HepG2 (cell line): Measurements from ENCODE around the gene LMOD1. TPM values are rescaled to one million over a fixed set of nuclear protein-coding genes. Genes with fewer than 3 reads are reported as not detected.

Source experiments
- AGO1 ChIP-seq: fragments of 200-400 bp; formaldehyde crosslinking; IDR thresholded peaks from 2 replicates; pipeline ENCODE4 v1.6.1; 2017; ENCODE audit warnings: mild to moderate bottlenecking, low read depth, low read length, moderate library complexity; ENCODE audit not compliant: poor library complexity, severe bottlenecking
- ASH2L ChIP-seq: fragments of 300-600, 200-600 bp; sonication (generic); IDR thresholded peaks from 2 replicates; pipeline ENCODE4 v1.7.0; 2017; ENCODE audit warnings: low read depth, mild to moderate bottlenecking, moderate library complexity, mixed read lengths, low read length; ENCODE audit not compliant: insufficient read length
- ATM ChIP-seq: fragments of 450-650 bp; IDR thresholded peaks from 2 replicates; pipeline ENCODE4 v1.7.1; 2017; ENCODE audit warnings: mild to moderate bottlenecking, borderline replicate concordance
- FOXC1 ChIP-seq: sonication (generic); formaldehyde crosslinking; IDR thresholded peaks from 2 replicates; pipeline ENCODE4 v1.8.0; 2022; ENCODE audit warnings: mild to moderate bottlenecking, missing genetic modification reagents, borderline replicate concordance
- GABPB1 ChIP-seq: IDR thresholded peaks from 2 replicates; pipeline ENCODE4 v1.6.1; 2016; ENCODE audit warnings: mild to moderate bottlenecking, missing genetic modification reagents, moderate library complexity, missing compliant biosample characterization
- JUN ChIP-seq: sonication (generic); formaldehyde crosslinking; IDR thresholded peaks from 2 replicates; pipeline ENCODE4 v1.4.0; 2020; ENCODE audit warnings: mild to moderate bottlenecking, missing genetic modification reagents
- MAZ ChIP-seq, 2 experiments: sonication (generic) in 1 of 2; formaldehyde crosslinking in 1 of 2; IDR thresholded peaks; 2 replicates each; pipeline versions ENCODE4 v1.5.0 to v1.6.1; 2012 to 2020; ENCODE audit warnings: low read depth in 2 of 2, mild to moderate bottlenecking in 2 of 2, borderline replicate concordance in 1 of 2, improper control_type of control experiment in 1 of 2, low read length in 1 of 2, missing genetic modification reagents in 1 of 2, moderate library complexity in 1 of 2
- REL ChIP-seq: sonication (generic); formaldehyde crosslinking; conservative IDR thresholded peaks from 2 replicates; pipeline ENCODE4 v1.8.0; 2022; ENCODE audit warnings: mild to moderate bottlenecking, missing genetic modification reagents, moderate library complexity
- SNAPC5 ChIP-seq: sonication (generic); formaldehyde crosslinking; IDR thresholded peaks from 2 replicates; pipeline ENCODE4 v1.8.1; 2023; ENCODE audit warnings: mild to moderate bottlenecking, missing genetic modification reagents, borderline replicate concordance
- TBX2 ChIP-seq: sonication (generic); formaldehyde crosslinking; IDR thresholded peaks from 2 replicates; pipeline ENCODE4 v1.5.0; 2020; ENCODE audit warnings: missing genetic modification reagents, mild to moderate bottlenecking, borderline replicate concordance
- TGIF2 ChIP-seq: IDR thresholded peaks from 2 replicates; pipeline ENCODE4 v1.6.1; 2016; ENCODE audit warnings: control low read depth, missing compliant biosample characterization
- ZNF484 ChIP-seq: sonication (generic); formaldehyde crosslinking; IDR thresholded peaks from 2 replicates; pipeline ENCODE4 v1.5.1; 2020; ENCODE audit warnings: mild to moderate bottlenecking, low read depth, missing genetic modification reagents, borderline replicate concordance
- ZNF543 ChIP-seq: sonication (generic); formaldehyde crosslinking; IDR thresholded peaks from 2 replicates; pipeline ENCODE4 v1.4.0; 2020; ENCODE audit warnings: mild to moderate bottlenecking, missing genetic modification reagents
- ZNF644 ChIP-seq: IDR thresholded peaks from 2 replicates; pipeline ENCODE4 v1.6.1; 2016; ENCODE audit warnings: low read depth
- ZNF672 ChIP-seq: sonication (generic); formaldehyde crosslinking; IDR thresholded peaks from 2 replicates; pipeline ENCODE4 v1.8.1; 2022; ENCODE audit warnings: missing genetic modification reagents
- ZNF691 ChIP-seq: sonication (generic); formaldehyde crosslinking; IDR thresholded peaks from 2 replicates; pipeline ENCODE4 v1.4.0; 2020; ENCODE audit warnings: missing genetic modification reagents, low read depth, mild to moderate bottlenecking, borderline replicate concordance
- ZNF713 ChIP-seq: sonication (generic); formaldehyde crosslinking; IDR thresholded peaks from 2 replicates; pipeline ENCODE4 v1.4.0; 2020; ENCODE audit warnings: mild to moderate bottlenecking, missing genetic modification reagents
- ZNF775 ChIP-seq: sonication (generic); formaldehyde crosslinking; IDR thresholded peaks from 2 replicates; pipeline ENCODE4 v1.4.0; 2020; ENCODE audit warnings: missing genetic modification reagents, mild to moderate bottlenecking, moderate library complexity, borderline replicate concordance
- polyA plus RNA-seq, 8 experiments: library from polyadenylated mRNA; depleted of rRNA in 3 of 8; stranded (reverse) in 7 of 8; unstranded in 1 of 8; fragments of >200 nt; fragmentation: Illumina TruSeq in 4 of 8; extraction: Trizol in 4 of 8; gene quantifications; 2 replicates each; pipeline versions ENCODE4 v1.2.1 to v1.2.3, GENCODE V29; 2011 to 2016; ENCODE audit warnings: low read depth in 4 of 8, missing spikeins in 1 of 8, mixed read lengths in 1 of 8; ENCODE audit not compliant: insufficient read depth in 1 of 8
- total RNA-seq, 5 experiments: library from RNA; depleted of rRNA; stranded (reverse); fragments of >200 nt; fragmentation: Illumina TruSeq; extraction: Trizol; gene quantifications; 2 replicates each; pipeline ENCODE4 v1.2.3, GENCODE V29; 2016; ENCODE audit warnings: low read depth in 1 of 5
- TF ChIP-seq, protein P1 (sequence below): sonication (generic); formaldehyde crosslinking; IDR thresholded peaks from 2 replicates; pipeline ENCODE4 v1.4.0; 2020; ENCODE audit warnings: missing genetic modification reagents, mild to moderate bottlenecking, borderline replicate concordance
- TF ChIP-seq, protein P2 (sequence below): sonication (generic); formaldehyde crosslinking; IDR thresholded peaks from 2 replicates; pipeline ENCODE4 v1.4.0; 2020; ENCODE audit warnings: mild to moderate bottlenecking, missing genetic modification reagents

Gene LMOD1
- total and polyA plus RNA-seq, 2 of the 13 experiments (the other 11 are each of a cell fraction or from before 2014, with no cell fraction given) = not detected

DNA sequence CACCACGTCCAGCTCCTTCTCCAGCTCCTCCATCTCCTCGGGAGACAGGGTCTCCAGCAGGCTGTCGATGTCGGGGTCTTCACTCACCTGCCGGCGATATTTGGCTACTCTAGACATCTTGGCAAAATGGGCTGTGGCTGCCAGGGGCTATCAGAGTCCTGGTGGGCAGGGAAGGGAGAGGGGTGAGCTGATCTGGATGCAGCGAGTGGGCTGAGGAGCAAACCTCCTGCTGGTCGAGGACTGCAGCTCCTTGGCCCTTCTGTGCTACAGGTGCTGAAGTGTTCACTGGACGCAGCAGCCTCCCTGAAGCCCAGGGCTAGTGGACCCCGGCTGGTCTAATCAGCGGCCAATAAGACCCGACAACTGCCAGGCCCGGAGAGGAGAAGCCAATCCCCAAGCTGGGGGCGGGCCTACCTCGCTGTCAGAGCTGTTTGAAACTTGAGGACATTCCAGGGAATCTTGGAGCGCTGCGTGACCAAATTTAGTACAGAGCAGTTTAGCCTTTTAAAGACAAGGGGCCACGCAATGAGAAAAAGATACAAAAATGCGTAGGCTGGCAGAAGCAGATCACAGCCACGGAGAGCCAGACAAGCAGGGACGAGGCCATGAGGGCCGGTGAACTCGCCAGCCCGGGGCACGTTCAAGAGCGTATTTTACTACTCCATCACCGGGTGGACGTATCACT is at the start of gene LMOD1 (continued):
- TF ChIP-seq ZNF691 (CRISPR knock-in tag) (no peak), REL (CRISPR knock-in tag) (no peak), FOXC1 (0 out of 2 replicates have a peak, but pooled peaks have one; percentile 53), SNAPC5 (CRISPR knock-in tag) (no peak), AGO1 (no peak), ZNF775 (no peak), MAZ (IDR thresholded peaks at IDR 0.05; ENCODE audit: borderline replicate concordance, low read depth, low read length) (no peak), MAZ (CRISPR knock-in tag; IDR thresholded peaks at IDR 0.05; ENCODE audit: low read depth) (0 out of 2 replicates have a peak, but pooled peaks have one; percentile 33), ASH2L (peak; percentile 30), ZNF543 (CRISPR knock-in tag) (peak; percentile 90; the same call in 1 of the 2 replicates), ZNF713 (no peak), ZNF644 (CRISPR knock-in tag) (no peak), TBX2 (CRISPR knock-in tag) (0 out of 2 replicates have a peak, but pooled peaks have one; percentile 24), ATM (no peak), JUN (no peak), ZNF672 (CRISPR knock-in tag) (no peak), GABPB1 (CRISPR knock-in tag) (no peak), ZNF484 (CRISPR knock-in tag) (no peak), TGIF2 (no peak)
- TF ChIP-seq, protein P1, sequence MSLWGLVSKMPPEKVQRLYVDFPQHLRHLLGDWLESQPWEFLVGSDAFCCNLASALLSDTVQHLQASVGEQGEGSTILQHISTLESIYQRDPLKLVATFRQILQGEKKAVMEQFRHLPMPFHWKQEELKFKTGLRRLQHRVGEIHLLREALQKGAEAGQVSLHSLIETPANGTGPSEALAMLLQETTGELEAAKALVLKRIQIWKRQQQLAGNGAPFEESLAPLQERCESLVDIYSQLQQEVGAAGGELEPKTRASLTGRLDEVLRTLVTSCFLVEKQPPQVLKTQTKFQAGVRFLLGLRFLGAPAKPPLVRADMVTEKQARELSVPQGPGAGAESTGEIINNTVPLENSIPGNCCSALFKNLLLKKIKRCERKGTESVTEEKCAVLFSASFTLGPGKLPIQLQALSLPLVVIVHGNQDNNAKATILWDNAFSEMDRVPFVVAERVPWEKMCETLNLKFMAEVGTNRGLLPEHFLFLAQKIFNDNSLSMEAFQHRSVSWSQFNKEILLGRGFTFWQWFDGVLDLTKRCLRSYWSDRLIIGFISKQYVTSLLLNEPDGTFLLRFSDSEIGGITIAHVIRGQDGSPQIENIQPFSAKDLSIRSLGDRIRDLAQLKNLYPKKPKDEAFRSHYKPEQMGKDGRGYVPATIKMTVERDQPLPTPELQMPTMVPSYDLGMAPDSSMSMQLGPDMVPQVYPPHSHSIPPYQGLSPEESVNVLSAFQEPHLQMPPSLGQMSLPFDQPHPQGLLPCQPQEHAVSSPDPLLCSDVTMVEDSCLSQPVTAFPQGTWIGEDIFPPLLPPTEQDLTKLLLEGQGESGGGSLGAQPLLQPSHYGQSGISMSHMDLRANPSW (CRISPR knock-in tag) = no peak
- TF ChIP-seq, protein P2, sequence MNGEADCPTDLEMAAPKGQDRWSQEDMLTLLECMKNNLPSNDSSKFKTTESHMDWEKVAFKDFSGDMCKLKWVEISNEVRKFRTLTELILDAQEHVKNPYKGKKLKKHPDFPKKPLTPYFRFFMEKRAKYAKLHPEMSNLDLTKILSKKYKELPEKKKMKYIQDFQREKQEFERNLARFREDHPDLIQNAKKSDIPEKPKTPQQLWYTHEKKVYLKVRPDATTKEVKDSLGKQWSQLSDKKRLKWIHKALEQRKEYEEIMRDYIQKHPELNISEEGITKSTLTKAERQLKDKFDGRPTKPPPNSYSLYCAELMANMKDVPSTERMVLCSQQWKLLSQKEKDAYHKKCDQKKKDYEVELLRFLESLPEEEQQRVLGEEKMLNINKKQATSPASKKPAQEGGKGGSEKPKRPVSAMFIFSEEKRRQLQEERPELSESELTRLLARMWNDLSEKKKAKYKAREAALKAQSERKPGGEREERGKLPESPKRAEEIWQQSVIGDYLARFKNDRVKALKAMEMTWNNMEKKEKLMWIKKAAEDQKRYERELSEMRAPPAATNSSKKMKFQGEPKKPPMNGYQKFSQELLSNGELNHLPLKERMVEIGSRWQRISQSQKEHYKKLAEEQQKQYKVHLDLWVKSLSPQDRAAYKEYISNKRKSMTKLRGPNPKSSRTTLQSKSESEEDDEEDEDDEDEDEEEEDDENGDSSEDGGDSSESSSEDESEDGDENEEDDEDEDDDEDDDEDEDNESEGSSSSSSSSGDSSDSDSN (CRISPR knock-in tag) = no peak; the same call in 1 of the 2 replicates
